ENCODE results near the gene KRT37.

Gene KRT37

GRCh38 chr17:41415833-41416335 lies 8.5 kb downstream of the KRT37 start:
- no peak for DNase-seq (ENCODE audit: low read depth)
- in situ Hi-C loops (cut with HindIII; ENCODE audit: low sequenced_read_pairs), result no loop called here
- no peak for TF ChIP-seq CTCF (IDR thresholded peaks at IDR 0.05; ENCODE audit: low read depth, low read length, missing control alignments)
- H3K4me3 ChIP-seq (ENCODE audit: low read depth, low read length), result no peak overlapping the region

- H3K4me3 ChIP-seq (ENCODE audit: low read depth, low read length), result no peak overlapping the region
- TF ChIP-seq CTCF (IDR thresholded peaks at IDR 0.05; ENCODE audit: low read depth, low read length, missing control alignments), result no peak
- in situ Hi-C loops (cut with HindIII; ENCODE audit: low sequenced_read_pairs), result no loop called here
- DNase-seq (ENCODE audit: low read depth), result no peak
These were observed 9.0 kb downstream of the KRT37 start for GRCh38 chr17:41415411-41415810.

- in situ Hi-C loops (cut with HindIII; ENCODE audit: low sequenced_read_pairs), result no loop called here
- TF ChIP-seq CTCF (IDR thresholded peaks at IDR 0.05; ENCODE audit: low read depth, low read length, missing control alignments), result no peak
- H3K4me3 ChIP-seq (ENCODE audit: low read depth, low read length), result no peak overlapping the region
- no peak for DNase-seq (ENCODE audit: low read depth)
These were observed 10.4 kb downstream of the KRT37 start for GRCh38 chr17:41413982-41414381.

GRCh38 chr17:41413353-41413957 lies 10.9 kb downstream of the KRT37 start:
- peak; percentile 37 for DNase-seq (ENCODE audit: low read depth)
- no peak overlapping the region for H3K4me3 ChIP-seq (ENCODE audit: low read depth, low read length)
- TF ChIP-seq CTCF (IDR thresholded peaks at IDR 0.05; ENCODE audit: low read depth, low read length, missing control alignments), result no peak
- in situ Hi-C loops (cut with HindIII; ENCODE audit: low sequenced_read_pairs), result no loop called here

- in situ Hi-C loops (cut with HindIII; ENCODE audit: low sequenced_read_pairs), result no loop called here
- no peak for TF ChIP-seq CTCF (IDR thresholded peaks at IDR 0.05; ENCODE audit: low read depth, low read length, missing control alignments)
- no peak overlapping the region for H3K4me3 ChIP-seq (ENCODE audit: low read depth, low read length)
- DNase-seq (ENCODE audit: low read depth), result no peak
These were observed 13.1 kb downstream of the KRT37 start for GRCh38 chr17:41411072-41411840.

GRCh38 chr17:41407226-41407625 lies 17.2 kb downstream of the KRT37 start:
- DNase-seq (ENCODE audit: low read depth), result no peak
- H3K4me3 ChIP-seq (ENCODE audit: low read depth, low read length), result no peak overlapping the region
- in situ Hi-C loops (cut with HindIII; ENCODE audit: low sequenced_read_pairs), result no loop called here
- TF ChIP-seq CTCF (IDR thresholded peaks at IDR 0.05; ENCODE audit: low read depth, low read length, missing control alignments), result no peak

All from astrocyte of the cerebellum (primary cell).